K562 (cell line): Measurements from ENCODE around the gene CNPY4. TPM values are rescaled to one million over a fixed set of nuclear protein-coding genes. Genes with fewer than 3 reads are reported as not detected.

Source experiments
- ATF7 ChIP-seq: fragments of 450-650 bp; IDR thresholded peaks from 2 replicates; pipeline ENCODE4 v1.7.1; 2014; ENCODE audit warnings: mild to moderate bottlenecking, moderate library complexity
- CGGBP1 ChIP-seq: fragments of 250-450 bp; sonication (Bioruptor Pico); IDR thresholded peaks from 2 replicates; pipeline ENCODE4 v1.9.0; 2021; ENCODE audit warnings: mild to moderate bottlenecking
- EP300 ChIP-seq: IDR thresholded peaks from 2 replicates; pipeline ENCODE4 v1.6.1; 2012; ENCODE audit warnings: low read length, improper control_type of control experiment
- FOXK2 ChIP-seq, 2 experiments: fragments of 450-650 bp; IDR thresholded peaks in 1 of 2; conservative IDR thresholded peaks in 1 of 2; 2 replicates each; pipeline ENCODE4 v1.6.1; 2016; ENCODE audit warnings: low read depth in 2 of 2, mild to moderate bottlenecking in 1 of 2
- LARP7 ChIP-seq: fragments of 450-650 bp; IDR thresholded peaks from 2 replicates; pipeline ENCODE4 v1.6.1; 2016
- PHF20 ChIP-seq: fragments of 450-650 bp; IDR thresholded peaks from 2 replicates; pipeline ENCODE4 v1.6.1; 2018; ENCODE audit not compliant: partially characterized antibody
- PHF8 ChIP-seq: fragments of 200-600 bp; sonication (generic); IDR thresholded peaks from 2 replicates; pipeline ENCODE4 v1.6.1; 2012; ENCODE audit warnings: mixed run types, mild to moderate bottlenecking, inconsistent platforms, low read length, moderate library complexity, borderline replicate concordance
- RNF2 ChIP-seq: sonication (generic); IDR thresholded peaks from 2 replicates; pipeline ENCODE4 v1.6.1; 2016
- SIN3A ChIP-seq, 2 experiments: fragments of 150-350 bp in 1 of 2; IDR thresholded peaks; 2 replicates each; pipeline ENCODE4 v1.6.1; 2011 to 2016; ENCODE audit warnings: borderline replicate concordance in 2 of 2, low read depth in 2 of 2, low read length in 2 of 2, mild to moderate bottlenecking in 2 of 2, moderate library complexity in 2 of 2; ENCODE audit not compliant: control insufficient read depth in 1 of 2
- SP2 ChIP-seq: IDR thresholded peaks from 2 replicates; pipeline ENCODE4 v1.6.1; 2011; ENCODE audit warnings: mild to moderate bottlenecking, low read depth, low read length, moderate library complexity; ENCODE audit not compliant: poor library complexity, severe bottlenecking; ENCODE audit errors: extremely low read depth
- TARDBP ChIP-seq: fragments of 450-650 bp; IDR thresholded peaks from 2 replicates; pipeline ENCODE4 v1.6.1; 2016
- TBL1XR1 ChIP-seq, 2 experiments: IDR thresholded peaks; 2 replicates each; pipeline ENCODE4 v1.6.1; 2012; ENCODE audit warnings: improper control_type of control experiment in 2 of 2, low read length in 2 of 2, mild to moderate bottlenecking in 1 of 2
- ZBTB5 ChIP-seq: fragments of 450-650 bp; IDR thresholded peaks from 2 replicates; pipeline ENCODE4 v1.6.1; 2017; ENCODE audit warnings: antibody characterized with exemption
- ZNF184 ChIP-seq: sonication (generic); formaldehyde crosslinking; IDR thresholded peaks from 2 replicates; pipeline ENCODE4 v1.5.0; 2020; ENCODE audit warnings: missing genetic modification reagents
- polyA plus RNA-seq, 8 experiments: library from polyadenylated mRNA; depleted of rRNA in 4 of 8; stranded (reverse) in 5 of 8; unstranded in 3 of 8; fragments of >200 nt; fragmentation: Nextera tagmentation in 2 of 8; fragmentation: Illumina TruSeq in 1 of 8; extraction: Ambion mirVana in 2 of 8; extraction: Trizol in 1 of 8; gene quantifications; 2 replicates each; pipeline versions ENCODE4 v1.2.1 to v1.2.3, GENCODE V29; 2011 to 2014; ENCODE audit warnings: inconsistent platforms in 1 of 8, missing spikeins in 1 of 8
- total RNA-seq, 7 experiments: library from RNA; depleted of rRNA in 6 of 7; stranded (reverse); fragments of >200 nt in 6 of 7; fragmentation: Illumina TruSeq in 2 of 7; extraction: Trizol in 2 of 7; gene quantifications; 2 replicates each; pipeline versions ENCODE4 v1.2.1 to v1.2.3, GENCODE V29; 2011 to 2021; ENCODE audit warnings: low replicate concordance in 1 of 7
- TF ChIP-seq, protein P1 (sequence below): IDR thresholded peaks from 3 replicates; pipeline ENCODE4 v1.6.1; 2011; ENCODE audit warnings: borderline replicate concordance, mild to moderate bottlenecking, moderate library complexity; ENCODE audit not compliant: insufficient read length; ENCODE audit errors: extremely low read depth
- TF ChIP-seq, protein P2 (sequence below), 2 experiments: fragments of 450-650 bp; IDR thresholded peaks; 2 replicates each; pipeline ENCODE4 v1.6.1; 2018; ENCODE audit warnings: mild to moderate bottlenecking in 2 of 2, low read depth in 1 of 2; ENCODE audit not compliant: partially characterized antibody in 2 of 2
- TF ChIP-seq, protein P3 (sequence below): fragments of 450-650 bp; conservative IDR thresholded peaks from 2 replicates; pipeline ENCODE4 v1.6.1; 2016; ENCODE audit warnings: missing genetic modification characterization, low read depth, mild to moderate bottlenecking, missing compliant biosample characterization, moderate library complexity

Gene CNPY4
- total and polyA plus RNA-seq, 9 of the 15 experiments (the other 6 are each of a cell fraction or from before 2014, with no cell fraction given): 1.9 to 11.2 (median 7.0) TPM

DNA sequence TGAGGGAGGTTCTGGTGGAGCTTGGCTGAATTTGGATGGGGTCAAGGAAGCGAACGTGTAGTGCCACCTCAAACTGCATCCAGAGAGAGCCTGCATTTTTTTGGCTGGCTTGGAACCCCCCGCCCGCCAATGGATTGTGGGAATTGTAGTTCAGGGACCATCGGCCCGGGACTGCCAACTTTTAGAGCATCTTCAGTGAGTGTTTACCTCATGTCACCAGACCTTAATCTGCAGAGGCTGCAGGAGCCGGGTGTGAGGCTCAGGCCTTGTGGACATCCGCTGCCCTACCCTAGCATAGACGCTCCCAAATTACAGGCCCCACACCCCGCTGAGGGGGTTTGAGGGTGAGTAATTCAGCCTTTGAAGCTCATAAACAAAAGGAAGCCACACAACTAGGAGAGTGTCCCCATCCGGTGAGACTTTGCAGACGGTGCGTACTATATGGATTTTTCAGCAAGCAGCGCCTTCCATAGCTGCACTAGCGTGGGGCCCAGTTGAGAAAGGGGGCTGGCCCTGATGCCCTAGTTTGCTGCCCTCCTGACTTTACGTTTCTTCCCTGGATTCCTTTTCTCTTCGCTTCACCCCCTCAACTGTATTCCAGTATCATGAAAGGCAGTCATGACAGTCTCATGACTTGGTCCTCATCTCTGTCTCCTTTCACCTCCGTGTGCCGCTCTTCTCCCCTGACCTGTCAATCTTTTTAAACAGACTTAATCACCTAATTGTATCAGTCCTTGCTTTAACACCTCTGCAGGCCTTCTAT is 717 bp downstream of the CNPY4 start (continued):
- TF ChIP-seq CGGBP1 (no peak), LARP7 (no peak), SIN3A (IDR thresholded peaks at IDR 0.05; ENCODE audit: borderline replicate concordance in 2 of 2, control insufficient read depth in 1 of 2, low read depth in 2 of 2, low read length in 2 of 2) (0 out of 4 replicates have a peak, but pooled peaks of 1 of the 2 experiments have one; percentile 46), SP2 (no peak), PHF20 (no peak), ZBTB5 (no peak), PHF8 (no peak; the same call in 1 of the 2 replicates), ATF7 (peak; percentile 1; the same call in 1 of the 2 replicates), ZNF184 (CRISPR knock-in tag) (no peak), FOXK2 (conservative IDR thresholded peaks at IDR 0.05 in 1 of 2, IDR thresholded peaks at IDR 0.05 in 1 of 2; ENCODE audit: low read depth in 2 of 2) (peak; percentile 52 to 62; a peak in 3 of 4 replicates), TARDBP (no peak), EP300 (no peak), TBL1XR1 (IDR thresholded peaks at IDR 0.05; ENCODE audit: low read length in 2 of 2) (no peak), RNF2 (no peak)
- TF ChIP-seq, protein P1, sequence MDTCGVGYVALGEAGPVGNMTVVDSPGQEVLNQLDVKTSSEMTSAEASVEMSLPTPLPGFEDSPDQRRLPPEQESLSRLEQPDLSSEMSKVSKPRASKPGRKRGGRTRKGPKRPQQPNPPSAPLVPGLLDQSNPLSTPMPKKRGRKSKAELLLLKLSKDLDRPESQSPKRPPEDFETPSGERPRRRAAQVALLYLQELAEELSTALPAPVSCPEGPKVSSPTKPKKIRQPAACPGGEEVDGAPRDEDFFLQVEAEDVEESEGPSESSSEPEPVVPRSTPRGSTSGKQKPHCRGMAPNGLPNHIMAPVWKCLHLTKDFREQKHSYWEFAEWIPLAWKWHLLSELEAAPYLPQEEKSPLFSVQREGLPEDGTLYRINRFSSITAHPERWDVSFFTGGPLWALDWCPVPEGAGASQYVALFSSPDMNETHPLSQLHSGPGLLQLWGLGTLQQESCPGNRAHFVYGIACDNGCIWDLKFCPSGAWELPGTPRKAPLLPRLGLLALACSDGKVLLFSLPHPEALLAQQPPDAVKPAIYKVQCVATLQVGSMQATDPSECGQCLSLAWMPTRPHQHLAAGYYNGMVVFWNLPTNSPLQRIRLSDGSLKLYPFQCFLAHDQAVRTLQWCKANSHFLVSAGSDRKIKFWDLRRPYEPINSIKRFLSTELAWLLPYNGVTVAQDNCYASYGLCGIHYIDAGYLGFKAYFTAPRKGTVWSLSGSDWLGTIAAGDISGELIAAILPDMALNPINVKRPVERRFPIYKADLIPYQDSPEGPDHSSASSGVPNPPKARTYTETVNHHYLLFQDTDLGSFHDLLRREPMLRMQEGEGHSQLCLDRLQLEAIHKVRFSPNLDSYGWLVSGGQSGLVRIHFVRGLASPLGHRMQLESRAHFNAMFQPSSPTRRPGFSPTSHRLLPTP: no peak
- TF ChIP-seq, protein P2, sequence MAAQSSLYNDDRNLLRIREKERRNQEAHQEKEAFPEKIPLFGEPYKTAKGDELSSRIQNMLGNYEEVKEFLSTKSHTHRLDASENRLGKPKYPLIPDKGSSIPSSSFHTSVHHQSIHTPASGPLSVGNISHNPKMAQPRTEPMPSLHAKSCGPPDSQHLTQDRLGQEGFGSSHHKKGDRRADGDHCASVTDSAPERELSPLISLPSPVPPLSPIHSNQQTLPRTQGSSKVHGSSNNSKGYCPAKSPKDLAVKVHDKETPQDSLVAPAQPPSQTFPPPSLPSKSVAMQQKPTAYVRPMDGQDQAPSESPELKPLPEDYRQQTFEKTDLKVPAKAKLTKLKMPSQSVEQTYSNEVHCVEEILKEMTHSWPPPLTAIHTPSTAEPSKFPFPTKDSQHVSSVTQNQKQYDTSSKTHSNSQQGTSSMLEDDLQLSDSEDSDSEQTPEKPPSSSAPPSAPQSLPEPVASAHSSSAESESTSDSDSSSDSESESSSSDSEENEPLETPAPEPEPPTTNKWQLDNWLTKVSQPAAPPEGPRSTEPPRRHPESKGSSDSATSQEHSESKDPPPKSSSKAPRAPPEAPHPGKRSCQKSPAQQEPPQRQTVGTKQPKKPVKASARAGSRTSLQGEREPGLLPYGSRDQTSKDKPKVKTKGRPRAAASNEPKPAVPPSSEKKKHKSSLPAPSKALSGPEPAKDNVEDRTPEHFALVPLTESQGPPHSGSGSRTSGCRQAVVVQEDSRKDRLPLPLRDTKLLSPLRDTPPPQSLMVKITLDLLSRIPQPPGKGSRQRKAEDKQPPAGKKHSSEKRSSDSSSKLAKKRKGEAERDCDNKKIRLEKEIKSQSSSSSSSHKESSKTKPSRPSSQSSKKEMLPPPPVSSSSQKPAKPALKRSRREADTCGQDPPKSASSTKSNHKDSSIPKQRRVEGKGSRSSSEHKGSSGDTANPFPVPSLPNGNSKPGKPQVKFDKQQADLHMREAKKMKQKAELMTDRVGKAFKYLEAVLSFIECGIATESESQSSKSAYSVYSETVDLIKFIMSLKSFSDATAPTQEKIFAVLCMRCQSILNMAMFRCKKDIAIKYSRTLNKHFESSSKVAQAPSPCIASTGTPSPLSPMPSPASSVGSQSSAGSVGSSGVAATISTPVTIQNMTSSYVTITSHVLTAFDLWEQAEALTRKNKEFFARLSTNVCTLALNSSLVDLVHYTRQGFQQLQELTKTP (IDR thresholded peaks at IDR 0.05; ENCODE audit: low read depth in 1 of 2, partially characterized antibody in 2 of 2): no peak
- TF ChIP-seq, protein P3, sequence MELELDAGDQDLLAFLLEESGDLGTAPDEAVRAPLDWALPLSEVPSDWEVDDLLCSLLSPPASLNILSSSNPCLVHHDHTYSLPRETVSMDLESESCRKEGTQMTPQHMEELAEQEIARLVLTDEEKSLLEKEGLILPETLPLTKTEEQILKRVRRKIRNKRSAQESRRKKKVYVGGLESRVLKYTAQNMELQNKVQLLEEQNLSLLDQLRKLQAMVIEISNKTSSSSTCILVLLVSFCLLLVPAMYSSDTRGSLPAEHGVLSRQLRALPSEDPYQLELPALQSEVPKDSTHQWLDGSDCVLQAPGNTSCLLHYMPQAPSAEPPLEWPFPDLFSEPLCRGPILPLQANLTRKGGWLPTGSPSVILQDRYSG (tag): no peak
